Measurements from ENCODE around the gene CAND2. TPM values are rescaled to one million over a fixed set of nuclear protein-coding genes. Genes with fewer than 3 reads are reported as not detected.

CAND2 gene
- total and polyA plus RNA-seq, 9 of the 15 experiments (the other 6 are each of a cell fraction or from before 2014, with no cell fraction given), result 0.91 to 14.9 (median 4.3) TPM

DNA sequence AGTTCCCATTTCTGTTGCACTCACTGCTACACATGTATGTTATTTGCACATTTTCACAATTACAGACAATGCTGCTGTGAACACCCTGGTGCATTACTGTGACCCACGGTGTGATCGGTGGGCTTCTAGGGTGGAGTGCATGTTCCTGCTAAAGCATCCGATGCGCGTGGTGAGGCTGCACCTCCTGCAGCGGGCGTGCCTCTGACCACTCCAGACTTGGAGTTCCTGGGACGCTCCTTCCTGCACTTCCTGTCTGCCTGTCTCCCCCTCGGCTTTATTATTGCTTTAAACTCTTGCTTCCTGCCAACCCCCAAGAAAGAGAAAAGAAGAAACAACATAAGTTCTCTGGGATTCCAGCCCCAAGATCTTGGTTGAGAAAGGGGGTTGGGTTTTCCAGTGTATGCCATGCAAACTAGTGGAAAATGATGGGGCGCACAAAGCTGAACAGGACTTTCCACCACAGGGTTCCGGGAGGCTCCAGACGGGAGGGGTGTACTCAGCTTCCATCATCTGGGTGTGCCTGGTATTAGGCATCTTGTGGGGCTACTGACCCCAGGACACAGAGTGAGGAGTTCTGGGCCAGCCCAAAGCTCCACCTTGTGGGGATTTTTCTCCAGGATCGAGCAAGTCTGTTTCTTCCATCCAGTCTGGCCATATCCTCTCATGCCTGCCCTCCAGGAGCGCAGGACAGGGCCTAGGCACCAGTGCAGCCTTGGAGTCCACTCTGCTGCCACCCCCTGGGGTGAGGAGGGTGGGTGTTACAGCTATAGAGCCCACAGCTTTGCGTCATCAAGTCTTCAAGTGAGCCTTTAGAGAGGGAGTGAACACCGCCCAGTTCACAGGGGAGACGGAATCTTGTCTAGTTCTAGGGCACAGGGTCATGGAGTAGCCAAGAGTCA lies 33.7 kb downstream of the CAND2 start:
- H3K79me2 ChIP-seq (ENCODE audit: control insufficient read depth, insufficient read depth, low read length), result no peaks in the 10 kb centered on the region
- H3K4me1 ChIP-seq (replicated peaks in 1 of 2; ENCODE audit: control insufficient read depth in 2 of 2, insufficient read depth in 2 of 2, low read length in 2 of 2), result no peaks in the 10 kb centered on the region; a peak in 1 of 5 replicates
- H3K9me3 ChIP-seq (replicated peaks; ENCODE audit: control insufficient read depth, insufficient read depth, low read depth, low read length), result no peaks in the 10 kb centered on the region
- H3K9me1 ChIP-seq (ENCODE audit: control insufficient read depth, insufficient read depth, low read length), result peaks cover 4% of the 10 kb centered on the region
- no TSS peak for BruUV-seq (replicated peaks)
- H3K36me3 ChIP-seq (ENCODE audit: control insufficient read depth, insufficient read depth, low read length), result peaks cover 70% of the 10 kb centered on the region
- in situ Hi-C loops (cut with MboI) (no loop called here), intact Hi-C loops (cut with micrococcal nuclease) (loop anchor here (2.0 kb wide), 1 partner anchor 123 kb away; no protein-coding TSS in a partner anchor)
- H3K27me3 ChIP-seq (ENCODE audit: control insufficient read depth in 2 of 2, insufficient read depth in 2 of 2, low read length in 2 of 2), result no peaks in the 10 kb centered on the region
- ATAC-seq, result peak; percentile 15
- WGBS (ENCODE audit: insufficient coverage, low coverage, missing lambda C conversion rate), result 83% methylated on average over 17 of the region's 17 CpGs
- no peak overlapping the region for H3K4me3 ChIP-seq
- FAIRE-seq, result peak; percentile 35
- H2AFZ ChIP-seq (ENCODE audit: low read depth, low read length), result no peak overlapping the region
- H3K9ac ChIP-seq (ENCODE audit: insufficient read depth in 1 of 2, low read depth in 2 of 2, low read length in 2 of 2), result 0 out of 4 replicates have a peak overlapping the region, but pooled peaks of 1 of the 2 experiments have one; percentile 38
- H3K4me2 ChIP-seq (ENCODE audit: insufficient read depth, low read length), result no peak overlapping the region
- ChIA-PET CTCF (ENCODE audit: low intra/inter-chr PET ratio) (interaction anchor here (0.8 kb wide), 1 partner anchor 124 kb away, joined by 3 read pairs; no protein-coding TSS in a partner anchor), POLR2A (interaction anchor here (0.6 to 11.9 kb wide), 10 partner anchors 8 to 133 kb away, joined by 3 to 108 read pairs (median 5); partner anchors contain the start of gene RPL32)
- no peak overlapping the region; the same call in 2 of the 3 replicates for H3K27ac ChIP-seq (ENCODE audit: extremely low read depth, low read depth, low read length)
- peaks cover 18% of the 10 kb centered on the region for H4K20me1 ChIP-seq (replicated peaks; ENCODE audit: control insufficient read depth, insufficient read depth, low read length)
- DNase-seq (ENCODE audit: extremely low read depth in 1 of 4, low spot score in 3 of 4), result peak in 1 of 4 experiments; percentile 35
- TF ChIP-seq, protein P1, sequence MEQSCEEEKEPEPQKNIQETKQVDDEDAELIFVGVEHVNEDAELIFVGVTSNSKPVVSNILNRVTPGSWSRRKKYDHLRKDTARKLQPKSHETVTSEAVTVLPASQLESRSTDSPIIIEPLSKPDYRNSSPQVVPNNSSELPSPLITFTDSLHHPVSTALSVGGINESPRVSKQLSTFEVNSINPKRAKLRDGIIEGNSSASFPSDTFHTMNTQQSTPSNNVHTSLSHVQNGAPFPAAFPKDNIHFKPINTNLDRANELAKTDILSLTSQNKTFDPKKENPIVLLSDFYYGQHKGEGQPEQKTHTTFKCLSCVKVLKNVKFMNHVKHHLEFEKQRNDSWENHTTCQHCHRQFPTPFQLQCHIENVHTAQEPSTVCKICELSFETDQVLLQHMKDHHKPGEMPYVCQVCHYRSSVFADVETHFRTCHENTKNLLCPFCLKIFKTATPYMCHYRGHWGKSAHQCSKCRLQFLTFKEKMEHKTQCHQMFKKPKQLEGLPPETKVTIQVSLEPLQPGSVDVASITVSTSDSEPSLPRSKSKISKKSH (CRISPR knock-in tag; IDR thresholded peaks at IDR 0.05), result no peak
- TF ChIP-seq FUS (optimal IDR thresholded peaks at IDR 0.05; ENCODE audit: low read depth, low read length) (no peak), IRF2 (CRISPR knock-in tag; IDR thresholded peaks at IDR 0.05) (no peak), CTCF (IDR thresholded peaks at IDR 0.05 in 2 of 3, conservative IDR thresholded peaks at IDR 0.05 in 1 of 3; ENCODE audit: insufficient read depth in 2 of 3, low read depth in 1 of 3, low read length in 3 of 3) (peak in 2 of 3 experiments; percentile 28 to 44; a peak in 3 of 6 replicates), DDX20 (tag; IDR thresholded peaks at IDR 0.05; ENCODE audit: low read depth) (no peak), ZBTB9 (CRISPR knock-in tag; IDR thresholded peaks at IDR 0.05) (no peak), ZNF561 (CRISPR knock-in tag; conservative IDR thresholded peaks at IDR 0.05) (no peak), CBX5 (IDR thresholded peaks at IDR 0.05; ENCODE audit: borderline replicate concordance, low read depth) (no peak), MCM5 (IDR thresholded peaks at IDR 0.05; ENCODE audit: low read depth) (no peak), ZC3H4 (CRISPR knock-in tag; IDR thresholded peaks at IDR 0.05; ENCODE audit: borderline replicate concordance) (no peak), SIX5 (IDR thresholded peaks at IDR 0.05; ENCODE audit: borderline replicate concordance in 1 of 2, insufficient read depth in 1 of 2, low read depth in 1 of 2, low read length in 2 of 2) (no peak)
- TF ChIP-seq, protein P2, sequence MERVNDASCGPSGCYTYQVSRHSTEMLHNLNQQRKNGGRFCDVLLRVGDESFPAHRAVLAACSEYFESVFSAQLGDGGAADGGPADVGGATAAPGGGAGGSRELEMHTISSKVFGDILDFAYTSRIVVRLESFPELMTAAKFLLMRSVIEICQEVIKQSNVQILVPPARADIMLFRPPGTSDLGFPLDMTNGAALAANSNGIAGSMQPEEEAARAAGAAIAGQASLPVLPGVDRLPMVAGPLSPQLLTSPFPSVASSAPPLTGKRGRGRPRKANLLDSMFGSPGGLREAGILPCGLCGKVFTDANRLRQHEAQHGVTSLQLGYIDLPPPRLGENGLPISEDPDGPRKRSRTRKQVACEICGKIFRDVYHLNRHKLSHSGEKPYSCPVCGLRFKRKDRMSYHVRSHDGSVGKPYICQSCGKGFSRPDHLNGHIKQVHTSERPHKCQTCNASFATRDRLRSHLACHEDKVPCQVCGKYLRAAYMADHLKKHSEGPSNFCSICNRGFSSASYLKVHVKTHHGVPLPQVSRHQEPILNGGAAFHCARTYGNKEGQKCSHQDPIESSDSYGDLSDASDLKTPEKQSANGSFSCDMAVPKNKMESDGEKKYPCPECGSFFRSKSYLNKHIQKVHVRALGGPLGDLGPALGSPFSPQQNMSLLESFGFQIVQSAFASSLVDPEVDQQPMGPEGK (CRISPR knock-in tag; IDR thresholded peaks at IDR 0.05; ENCODE audit: borderline replicate concordance), result no peak

All from K562 (cell line).